Kidney epithelial cell (primary cell): ENCODE data around the gene ABHD17A. TPM values are rescaled to one million over a fixed set of nuclear protein-coding genes. Genes with fewer than 3 reads are reported as not detected.
"Not testable (repeated sequence)": the region's sequence is repeated elsewhere in the genome, so short reads cannot be mapped to it uniquely, and the experiment has no call there.

ENCODE experiments used
- DNase-seq: peaks from one replicate; pipeline ENCODE4 v3.0.0-alpha.2; 2010; ENCODE audit warnings: low read depth
- H3K27me3 ChIP-seq: 2 replicates; pipeline ENCODE4 v1.6.0; 2011; ENCODE audit warnings: low read length; ENCODE audit not compliant: control insufficient read depth, insufficient read depth
- H3K36me3 ChIP-seq: 2 replicates; pipeline ENCODE4 v1.5.1; 2011; ENCODE audit warnings: low read length; ENCODE audit not compliant: control insufficient read depth, insufficient read depth
- H3K4me3 ChIP-seq: 2 replicates; pipeline ENCODE4 v1.5.1; 2011; ENCODE audit warnings: low read depth, mild to moderate bottlenecking, control low read depth, low read length
- CTCF ChIP-seq: IDR thresholded peaks from 2 replicates; pipeline ENCODE4 v1.5.1; 2011; ENCODE audit warnings: mild to moderate bottlenecking, moderate library complexity, low read length, control low read depth, inconsistent platforms; ENCODE audit not compliant: insufficient read depth, poor library complexity, severe bottlenecking
- total RNA-seq: library from RNA; depleted of rRNA; stranded (reverse); fragments of >200 nt; gene quantifications from 2 replicates; pipeline ENCODE4 v1.2.3, GENCODE V29; 2015

ABHD17A gene
- total RNA-seq, 1 donor from 2014 or later = 54.1 TPM

- DNase-seq = not testable (repeated sequence)
- peak; percentile 19 for TF ChIP-seq CTCF
Measured at GRCh38 chr19:1876496-1877279, 8.6 kb downstream of the ABHD17A start.

GRCh38 chr19:1875646-1876495 is 9.4 kb downstream of the ABHD17A start:
- H3K36me3 ChIP-seq = peaks cover 2% of the 10 kb centered on the region
- TF ChIP-seq CTCF = no peak
- peak; percentile 44 for DNase-seq
- H3K4me3 ChIP-seq = peak overlapping the region; percentile 87
- H3K27me3 ChIP-seq = no peaks in the 10 kb centered on the region

More at GRCh38 chr19:1876496-1877279, 8.6 kb downstream of the ABHD17A start:
- peak overlapping the region; percentile 87 for H3K4me3 ChIP-seq
- H3K27me3 ChIP-seq, H3K36me3 ChIP-seq: not testable (repeated sequence)

GRCh38 chr19:1875265-1875645 is 10.0 kb downstream of the ABHD17A start:
- not testable (repeated sequence) for H3K36me3 ChIP-seq, H3K27me3 ChIP-seq, DNase-seq
- H3K4me3 ChIP-seq = peak overlapping the region; percentile 87

GRCh38 chr19:1874554-1875185 is 10.6 kb downstream of the ABHD17A start:
- no peaks in the 10 kb centered on the region for H3K27me3 ChIP-seq

GRCh38 chr19:1873524-1874473 is 11.5 kb downstream of the ABHD17A start:
- Histone ChIP-seq H3K4me3 (no peak overlapping the region), H3K36me3 (peaks cover 2% of the 10 kb centered on the region), H3K27me3 (no peaks in the 10 kb centered on the region)
- no peak for TF ChIP-seq CTCF
- no peak for DNase-seq

More at GRCh38 chr19:1874554-1875185, 10.6 kb downstream of the ABHD17A start:
- no peak for TF ChIP-seq CTCF
- no peak for DNase-seq
- peak overlapping the region; percentile 87 for H3K4me3 ChIP-seq
- peaks cover 2% of the 10 kb centered on the region for H3K36me3 ChIP-seq
